ENCODE measurements around the gene MADCAM1.
A peak's percentile ranks its signal among the peaks of the same experiment; 100 is the strongest.

MADCAM1 gene

GRCh38 chr19:493391-494170 lies 2.7 kb upstream of the MADCAM1 start:
- H3K4me3 ChIP-seq (ENCODE audit: low read depth, low read length) = no peak overlapping the region
- no peaks in the 10 kb centered on the region for H3K36me3 ChIP-seq
- no peak for TF ChIP-seq CTCF (IDR thresholded peaks at IDR 0.05; ENCODE audit: low read depth, low read length)
- peaks cover 12% of the 10 kb centered on the region for H3K27me3 ChIP-seq
- peaks cover 8% of the 10 kb centered on the region for H3K9me3 ChIP-seq
- no peaks in the 10 kb centered on the region for H3K4me1 ChIP-seq
- DNase-seq = no peak

GRCh38 chr19:494171-495080 lies 1.9 kb upstream of the MADCAM1 start:
- H3K4me3 ChIP-seq (ENCODE audit: low read depth, low read length) = no peak overlapping the region
- peaks cover 20% of the 10 kb centered on the region for H3K27me3 ChIP-seq
- no peak for TF ChIP-seq CTCF (IDR thresholded peaks at IDR 0.05; ENCODE audit: low read depth, low read length)
- no peaks in the 10 kb centered on the region for H3K4me1 ChIP-seq
- H3K9me3 ChIP-seq = peaks cover 8% of the 10 kb centered on the region
- no peak for DNase-seq
- no peaks in the 10 kb centered on the region for H3K36me3 ChIP-seq

- Histone ChIP-seq H3K4me1 (no peaks in the 10 kb centered on the region), H3K36me3 (no peaks in the 10 kb centered on the region), H3K4me3 (ENCODE audit: low read depth, low read length) (no peak overlapping the region), H3K27me3 (peaks cover 24% of the 10 kb centered on the region), H3K9me3 (peaks cover 8% of the 10 kb centered on the region)
- no peak for DNase-seq
- no peak for TF ChIP-seq CTCF (IDR thresholded peaks at IDR 0.05; ENCODE audit: low read depth, low read length)
These were observed 1.2 kb upstream of the MADCAM1 start for GRCh38 chr19:495081-495401.

DNA sequence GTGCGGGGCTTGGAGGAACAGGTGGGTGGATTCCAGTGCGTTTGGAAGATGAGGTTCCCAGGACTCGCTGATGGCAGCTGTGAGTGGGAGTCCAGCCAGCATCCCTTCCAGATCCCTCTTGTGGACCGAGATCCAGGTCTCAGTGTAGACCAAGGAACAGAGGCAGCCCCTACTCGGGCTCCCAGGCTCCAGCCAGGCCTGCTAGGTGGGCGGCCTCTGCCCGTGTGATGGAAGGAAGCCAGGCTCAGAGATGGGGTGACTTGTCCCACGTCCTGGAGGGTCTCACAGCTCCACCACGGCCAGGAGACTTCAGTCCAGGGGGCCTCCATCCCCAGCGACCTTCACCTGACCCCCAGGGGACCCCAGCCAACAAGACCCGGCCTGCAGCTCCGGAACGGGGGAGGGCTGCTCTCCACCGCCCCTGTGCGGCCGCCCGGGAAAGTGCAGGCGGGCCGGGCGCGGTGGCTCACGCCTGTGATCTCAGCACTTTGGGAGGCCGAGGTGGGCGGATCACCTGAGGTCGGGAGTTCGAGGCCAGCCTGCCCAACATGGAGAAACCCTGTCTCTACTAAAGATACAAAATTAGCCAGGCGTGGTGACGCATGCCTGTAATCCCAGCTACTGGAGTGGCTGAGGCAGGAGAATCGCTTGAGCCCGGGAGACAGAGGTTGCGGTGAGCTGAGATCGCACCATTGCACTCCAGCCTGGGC lies 729 bp upstream of the MADCAM1 start:
- H3K36me3 ChIP-seq = no peaks in the 10 kb centered on the region
- no peaks in the 10 kb centered on the region for H3K4me1 ChIP-seq
- H3K27me3 ChIP-seq = peaks cover 28% of the 10 kb centered on the region
- TF ChIP-seq CTCF (IDR thresholded peaks at IDR 0.05; ENCODE audit: low read depth, low read length) = peak; percentile 61
- no peak overlapping the region for H3K4me3 ChIP-seq (ENCODE audit: low read depth, low read length)
- peak; percentile 58 for DNase-seq
- peaks cover 8% of the 10 kb centered on the region for H3K9me3 ChIP-seq

GRCh38 chr19:496986-497385 lies 700 bp downstream of the MADCAM1 start:
- Histone ChIP-seq H3K4me1 (no peaks in the 10 kb centered on the region), H3K4me3 (ENCODE audit: low read depth, low read length) (no peak overlapping the region), H3K27me3 (peaks cover 30% of the 10 kb centered on the region), H3K9me3 (peaks cover 8% of the 10 kb centered on the region), H3K36me3 (no peaks in the 10 kb centered on the region)
- TF ChIP-seq CTCF (IDR thresholded peaks at IDR 0.05; ENCODE audit: low read depth, low read length) = no peak
- DNase-seq = no peak
